DND-41 (cell line): Measurements from ENCODE around the gene GLCE.
"Not testable (repeated sequence)": the region's sequence is repeated elsewhere in the genome, so short reads cannot be mapped to it uniquely, and the experiment has no call there.

Experiments used
- EZH2 ChIP-seq: IDR thresholded peaks from 3 replicates; pipeline ENCODE4 v1.6.1; 2012; ENCODE audit warnings: borderline replicate concordance, low read depth, mild to moderate bottlenecking, moderate library complexity, low read length, inconsistent platforms; ENCODE audit not compliant: severe bottlenecking
- TF ChIP-seq, protein P1 (sequence below): IDR thresholded peaks from 2 replicates; pipeline ENCODE4 v1.5.1; 2012; ENCODE audit warnings: borderline replicate concordance, low read length, moderate library complexity, mild to moderate bottlenecking; ENCODE audit not compliant: poor library complexity, severe bottlenecking; ENCODE audit errors: extremely low read depth

- not testable (repeated sequence) for TF ChIP-seq EZH2
- TF ChIP-seq, protein P1, sequence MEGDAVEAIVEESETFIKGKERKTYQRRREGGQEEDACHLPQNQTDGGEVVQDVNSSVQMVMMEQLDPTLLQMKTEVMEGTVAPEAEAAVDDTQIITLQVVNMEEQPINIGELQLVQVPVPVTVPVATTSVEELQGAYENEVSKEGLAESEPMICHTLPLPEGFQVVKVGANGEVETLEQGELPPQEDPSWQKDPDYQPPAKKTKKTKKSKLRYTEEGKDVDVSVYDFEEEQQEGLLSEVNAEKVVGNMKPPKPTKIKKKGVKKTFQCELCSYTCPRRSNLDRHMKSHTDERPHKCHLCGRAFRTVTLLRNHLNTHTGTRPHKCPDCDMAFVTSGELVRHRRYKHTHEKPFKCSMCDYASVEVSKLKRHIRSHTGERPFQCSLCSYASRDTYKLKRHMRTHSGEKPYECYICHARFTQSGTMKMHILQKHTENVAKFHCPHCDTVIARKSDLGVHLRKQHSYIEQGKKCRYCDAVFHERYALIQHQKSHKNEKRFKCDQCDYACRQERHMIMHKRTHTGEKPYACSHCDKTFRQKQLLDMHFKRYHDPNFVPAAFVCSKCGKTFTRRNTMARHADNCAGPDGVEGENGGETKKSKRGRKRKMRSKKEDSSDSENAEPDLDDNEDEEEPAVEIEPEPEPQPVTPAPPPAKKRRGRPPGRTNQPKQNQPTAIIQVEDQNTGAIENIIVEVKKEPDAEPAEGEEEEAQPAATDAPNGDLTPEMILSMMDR: not testable (repeated sequence)
Measured at GRCh38 chr15:69169540-69169939, 9.1 kb downstream of the GLCE start.
